NCI-H2107 (cell line): ENCODE data around the gene OR2Y1.
"Not testable (repeated sequence)": the region's sequence is repeated elsewhere in the genome, so short reads cannot be mapped to it uniquely, and the experiment has no call there.

Source experiments
- DNase-seq: peaks from one replicate; lab custom pipeline; 2025; lab: John Stamatoyannopoulos, UW

The OR2Y1 gene

DNA sequence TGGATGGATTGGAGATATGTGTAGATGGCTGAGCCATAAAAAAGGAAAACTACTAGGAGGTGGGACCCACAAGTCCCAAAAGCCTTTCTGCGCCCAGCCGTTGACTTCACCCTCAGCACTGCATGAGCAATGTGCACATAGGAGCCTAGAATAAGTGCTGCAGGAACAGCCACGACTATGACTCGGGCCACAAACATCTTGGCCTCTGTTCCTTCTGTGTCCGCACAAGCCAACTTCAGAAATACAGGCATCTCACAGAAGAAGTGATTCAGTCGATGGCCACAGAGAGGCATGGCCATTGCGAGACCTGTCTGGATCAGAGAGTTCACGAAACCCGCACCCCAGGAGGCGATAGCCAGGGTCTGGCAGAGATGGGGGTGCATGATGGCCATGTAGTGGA, 587 bp downstream of the OR2Y1 start:
- DNase-seq: no peak

DNA sequence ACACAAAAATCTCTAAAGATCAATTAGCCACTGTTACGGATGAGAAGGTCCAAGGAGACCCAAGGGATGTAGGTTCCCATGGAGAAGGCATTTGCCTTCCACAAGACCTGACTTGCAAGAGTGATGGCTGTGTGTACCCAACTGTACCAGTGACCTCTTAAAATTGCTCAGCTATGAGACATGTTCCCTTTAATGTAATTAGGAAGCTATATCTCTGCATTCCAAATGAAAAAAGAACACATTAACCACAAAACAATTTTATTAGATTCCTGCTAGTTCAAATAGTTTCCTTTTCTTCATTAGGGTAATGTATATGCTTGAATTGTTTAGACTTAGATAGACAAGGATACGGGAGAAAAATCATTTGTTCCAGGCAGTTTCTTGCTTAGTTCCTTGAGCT, 3.3 kb downstream of the OR2Y1 start:
- DNase-seq: no peak

- no peak for DNase-seq
Observed at GRCh38 chr5:180724944-180725343, 14.9 kb downstream of the OR2Y1 start.

GRCh38 chr5:180723936-180724335, 15.9 kb downstream of the OR2Y1 start:
- no peak for DNase-seq

DNA sequence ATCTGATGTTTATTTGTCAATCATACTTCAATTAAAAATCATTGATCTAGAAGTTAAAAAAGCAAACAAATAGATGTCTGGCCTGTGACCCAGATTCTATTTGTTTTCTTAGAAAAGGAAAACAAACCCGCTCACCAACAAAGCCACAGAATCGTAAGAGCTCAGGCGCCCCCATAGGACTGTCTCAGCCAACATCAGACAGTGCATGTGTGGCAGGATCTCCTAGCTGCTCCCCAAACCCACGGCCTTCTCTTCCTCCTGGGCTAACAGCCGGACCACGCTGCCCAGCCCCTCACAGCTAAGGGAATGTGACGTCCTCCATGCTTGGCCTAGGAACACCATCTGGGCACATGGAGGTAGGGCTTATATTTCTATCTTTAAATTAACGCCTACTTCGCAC, 19.4 kb downstream of the OR2Y1 start:
- no peak for DNase-seq

DNA sequence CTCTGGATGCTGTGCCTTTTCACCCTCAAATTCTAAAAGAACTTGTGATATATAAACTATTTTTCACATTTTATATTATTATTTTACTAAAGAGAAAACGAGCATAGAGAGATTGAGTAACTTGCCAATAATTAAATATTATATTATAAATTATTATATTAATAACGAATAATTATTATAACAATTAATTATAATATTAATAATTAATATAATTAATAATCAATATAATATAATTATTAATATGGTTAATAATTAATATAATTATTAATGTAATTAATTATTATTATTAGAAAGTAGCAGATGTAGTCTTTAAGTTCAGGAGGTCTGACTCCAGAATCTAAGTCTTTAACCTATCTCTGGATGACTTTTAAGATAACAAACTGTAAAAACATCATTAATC, 20.1 kb downstream of the OR2Y1 start:
- DNase-seq: no peak

DNA sequence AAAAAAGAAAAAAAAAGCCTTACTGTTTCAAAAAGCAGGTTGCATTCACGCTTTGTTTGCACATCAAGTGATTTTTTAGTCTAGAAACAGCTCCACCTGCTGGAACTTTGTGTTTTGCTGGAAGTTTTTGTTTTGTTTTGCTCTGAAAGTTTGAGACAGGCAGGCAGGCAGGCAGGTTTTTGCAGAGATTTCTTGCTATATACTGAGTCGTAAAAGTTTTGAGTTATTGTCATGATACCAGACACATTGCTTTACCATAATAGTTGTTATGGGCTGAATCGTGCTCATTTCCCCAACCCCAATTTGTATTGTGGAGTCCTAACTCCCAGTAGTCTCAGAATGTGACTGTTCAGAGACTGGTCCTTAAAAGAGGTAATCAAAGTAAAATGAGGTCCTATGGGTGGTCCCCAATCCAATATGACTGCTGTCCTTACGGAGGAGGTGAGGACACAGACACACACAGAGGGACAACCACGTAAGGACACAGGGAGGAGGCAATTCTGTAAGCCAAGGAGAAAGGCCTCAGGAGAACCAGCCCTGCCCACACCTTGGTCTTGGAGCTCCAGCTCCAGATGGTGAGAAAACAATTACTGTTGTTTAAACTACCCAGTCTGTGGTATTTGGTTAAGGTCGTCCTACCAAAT, 20.9 kb downstream of the OR2Y1 start:
- no peak for DNase-seq

- no peak for DNase-seq
Observed at GRCh38 chr5:180717989-180718388, 21.9 kb downstream of the OR2Y1 start.

- DNase-seq: no peak
Observed at GRCh38 chr5:180704362-180704761, 35.5 kb downstream of the OR2Y1 start.

DNA sequence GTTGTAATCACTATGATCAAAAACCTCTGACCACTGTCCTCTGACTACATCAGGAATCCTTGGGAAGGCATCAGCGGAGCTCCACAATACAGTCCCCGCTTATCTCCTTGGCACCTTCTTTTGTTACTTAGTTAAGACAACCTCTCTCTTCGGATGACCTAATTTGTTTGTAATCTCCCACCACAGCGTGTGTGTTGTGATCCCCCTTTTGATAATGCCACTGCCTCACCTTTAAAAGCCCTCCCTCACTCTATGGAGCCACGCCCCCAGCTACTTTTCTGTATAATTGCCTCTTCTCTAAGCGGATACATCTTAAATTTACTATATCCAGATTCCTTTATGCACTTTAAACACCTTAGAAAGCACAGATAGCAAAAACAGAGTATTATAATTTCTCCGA, 35.9 kb downstream of the OR2Y1 start:
- no peak for DNase-seq

- not testable (repeated sequence) for DNase-seq
Observed at GRCh38 chr5:180703371-180703770, 36.5 kb downstream of the OR2Y1 start.

- not testable (repeated sequence) for DNase-seq
Observed at GRCh38 chr5:180700440-180700839, 39.4 kb downstream of the OR2Y1 start.

DNA sequence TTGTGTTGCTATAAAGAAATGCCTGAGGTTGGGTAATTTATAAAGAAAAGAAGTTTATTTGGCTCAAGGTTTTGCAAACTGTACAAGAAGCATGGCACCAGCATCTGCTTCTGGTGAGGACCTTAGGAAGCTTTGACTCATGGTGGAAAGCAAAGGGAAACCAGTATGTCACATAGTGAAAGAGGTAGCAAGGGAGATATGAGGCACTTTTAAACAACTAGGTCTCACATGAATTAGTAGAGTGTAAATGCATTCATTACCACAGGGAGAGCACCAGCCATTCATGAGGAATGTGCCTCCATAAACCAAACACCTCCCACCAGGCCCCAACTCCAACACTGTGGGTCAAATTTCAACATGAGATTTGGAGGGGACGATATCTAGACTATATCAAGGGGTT, 40.8 kb downstream of the OR2Y1 start:
- DNase-seq: no peak

GRCh38 chr5:180696116-180696515, 43.7 kb downstream of the OR2Y1 start:
- no peak for DNase-seq

GRCh38 chr5:180692429-180692828, 47.4 kb downstream of the OR2Y1 start:
- no peak for DNase-seq

- DNase-seq: no peak
Observed at GRCh38 chr5:180691046-180691445, 48.8 kb downstream of the OR2Y1 start.

GRCh38 chr5:180690562-180690961, 49.3 kb downstream of the OR2Y1 start:
- DNase-seq: no peak

GRCh38 chr5:180689775-180690174, 50.1 kb downstream of the OR2Y1 start:
- DNase-seq: no peak
